A673 (cell line): ENCODE data around the gene NRTN.

Source experiments
- CTCF ChIP-seq: fragments of 300-800, 200-600 bp; sonication (generic); conservative IDR thresholded peaks from 2 replicates; pipeline ENCODE4 v1.5.1; 2017; ENCODE audit warnings: low read depth, mild to moderate bottlenecking, antibody characterized with exemption, low read length, moderate library complexity, mixed read lengths
- EZH2 ChIP-seq: fragments of 200-600 bp; sonication (generic); IDR thresholded peaks from 2 replicates; pipeline ENCODE4 v1.6.1; 2017; ENCODE audit warnings: borderline replicate concordance, low read depth, mild to moderate bottlenecking, mixed read lengths, antibody characterized with exemption, low read length; ENCODE audit not compliant: poor library complexity, severe bottlenecking

GRCh38 chr19:5850743-5851293 lies 46.0 kb downstream of the NRTN start:
- TF ChIP-seq CTCF (no peak), EZH2 (no peak)
